Psoas muscle (tissue), 8 donors: ENCODE results near the gene N4BP2L2. TPM values are rescaled to one million over a fixed set of nuclear protein-coding genes. Genes with fewer than 3 reads are reported as not detected.

Experiments used
- ATAC-seq, 4 donors: fragments of 200-7000 bp; cut with Tn5 transposase; one replicate each; pipeline ENCODE4 v1.9.1; 2020; ENCODE audit warnings: moderate library complexity in 3 of 4, mild to moderate bottlenecking in 2 of 4
- DNase-seq, 2 donors: peaks; one replicate each; pipeline ENCODE4 v3.0.0-alpha.2; 2020
- H3K27ac ChIP-seq: fragments of 200-600 bp; one replicate; pipeline ENCODE4 v1.8.0; 2022
- H3K27me3 ChIP-seq, 3 donors: fragments of 200-600 bp in 1 of 3; one replicate each; pipeline versions ENCODE4 v1.6.1 to v1.8.0; 2013 to 2022; ENCODE audit warnings: low read length in 2 of 3, mild to moderate bottlenecking in 2 of 3, moderate library complexity in 1 of 3; ENCODE audit not compliant: insufficient read depth in 3 of 3
- H3K36me3 ChIP-seq, 2 donors: fragments of 200-600 bp in 1 of 2; one replicate each; pipeline versions ENCODE4 v1.6.1 to v1.8.0; 2013 to 2022; ENCODE audit warnings: low read depth in 1 of 2, mild to moderate bottlenecking in 1 of 2, moderate library complexity in 1 of 2; ENCODE audit not compliant: insufficient read depth in 1 of 2
- H3K4me1 ChIP-seq: fragments of 200-600 bp; one replicate; pipeline ENCODE4 v1.8.0; 2022
- H3K4me3 ChIP-seq: fragments of 200-600 bp; one replicate; pipeline ENCODE4 v1.8.0; 2022; ENCODE audit warnings: mild to moderate bottlenecking
- H3K9me3 ChIP-seq: fragments of 200-600 bp; one replicate; pipeline ENCODE4 v1.8.0; 2022
- WGBS, 3 donors: extraction: QIAGEN DNeasy Blood & Tissue Kit; methylation state at CpG; one replicate each; pipeline versions ENCODE4 v1.1.6 to v1.1.7; 2013; 5-methylcytosine and 5-hydroxymethylcytosine counted together
- intact Hi-C, 2 donors: fragments of 100-400 bp; cut with DNase I; formaldehyde crosslinking; loops; one replicate each; pipeline versions ENCODE4 v1.11.0 to v1.14.2; 2022
- polyA plus RNA-seq, 3 donors: library from polyadenylated mRNA; stranded (reverse); fragments of 200-250 nt; gene quantifications; one replicate each; pipeline ENCODE4 v1.2.3, GENCODE V29; 2013
- total RNA-seq, 4 donors: library from RNA; stranded (reverse); fragmentation: NEBNext Ultra II Directional in 2 of 4; extraction: Animal tissue kit (Norgen Biotek cat#: 25700) in 2 of 4; gene quantifications; one replicate each; pipeline versions ENCODE4 v1.2.1 to v1.2.4, GENCODE V29; 2021 to 2023
- TF ChIP-seq, protein P1 (sequence below): fragments of 200-600 bp; IDR thresholded peaks from one replicate; pipeline ENCODE4 v1.8.0; 2022; ENCODE audit warnings: antibody characterized with exemption
- donor health status: healthy with polysubstance abuse.
- donor health status: DM: no; HTN: no; CAD: no; lungs with moderate emphysema.
- donor health status: Bipolar disorder and iron deficiency.
- donor health status: healthy.
- donor health status: DM: yes; HTN: yes; CAD: no.
- donor health status: DM: no; HTN: no; CAD: no.
- donor health status: DM: no; HTN: no; CAD: no.
- donor health status: DM: yes; HTN: yes; CAD: no.

N4BP2L2 gene
- total and polyA plus RNA-seq, 7 donors: 23.6 to 153 (median 102) TPM

DNA sequence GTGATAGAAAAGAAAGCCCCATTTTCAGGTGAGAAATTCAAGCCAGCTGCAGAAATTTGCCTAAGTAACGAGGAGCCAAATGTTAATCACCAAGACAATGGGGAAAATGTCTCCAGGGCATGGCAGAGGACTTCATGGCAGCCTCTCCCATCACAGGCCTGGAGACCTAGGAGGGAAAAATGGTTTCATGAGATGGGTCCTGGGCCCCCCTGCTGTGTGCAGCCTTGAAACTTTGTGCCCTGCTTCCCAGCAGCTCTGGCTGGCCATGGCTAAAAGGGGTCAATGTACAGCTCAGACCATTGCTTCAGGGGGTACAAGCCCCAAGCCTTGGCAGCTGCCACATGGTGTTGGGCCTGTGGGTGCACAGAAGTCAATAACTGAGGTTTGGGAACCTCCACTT, 120.6 kb downstream of the N4BP2L2 start:
- TF ChIP-seq, protein P1, sequence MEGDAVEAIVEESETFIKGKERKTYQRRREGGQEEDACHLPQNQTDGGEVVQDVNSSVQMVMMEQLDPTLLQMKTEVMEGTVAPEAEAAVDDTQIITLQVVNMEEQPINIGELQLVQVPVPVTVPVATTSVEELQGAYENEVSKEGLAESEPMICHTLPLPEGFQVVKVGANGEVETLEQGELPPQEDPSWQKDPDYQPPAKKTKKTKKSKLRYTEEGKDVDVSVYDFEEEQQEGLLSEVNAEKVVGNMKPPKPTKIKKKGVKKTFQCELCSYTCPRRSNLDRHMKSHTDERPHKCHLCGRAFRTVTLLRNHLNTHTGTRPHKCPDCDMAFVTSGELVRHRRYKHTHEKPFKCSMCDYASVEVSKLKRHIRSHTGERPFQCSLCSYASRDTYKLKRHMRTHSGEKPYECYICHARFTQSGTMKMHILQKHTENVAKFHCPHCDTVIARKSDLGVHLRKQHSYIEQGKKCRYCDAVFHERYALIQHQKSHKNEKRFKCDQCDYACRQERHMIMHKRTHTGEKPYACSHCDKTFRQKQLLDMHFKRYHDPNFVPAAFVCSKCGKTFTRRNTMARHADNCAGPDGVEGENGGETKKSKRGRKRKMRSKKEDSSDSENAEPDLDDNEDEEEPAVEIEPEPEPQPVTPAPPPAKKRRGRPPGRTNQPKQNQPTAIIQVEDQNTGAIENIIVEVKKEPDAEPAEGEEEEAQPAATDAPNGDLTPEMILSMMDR: no peak
- WGBS, 3 donors: 91 to 95% (median 92%) methylated on average over 1 of the region's 1 CpG
- no peaks in the 10 kb centered on the region for H3K4me1 ChIP-seq
- H3K36me3 ChIP-seq: no peaks in the 10 kb centered on the region
- no peak overlapping the region for H3K4me3 ChIP-seq
- H3K27me3 ChIP-seq: peaks cover 0 to 1% (median 0%) of the 10 kb centered on the region in 3 donors
- ATAC-seq (no peak), DNase-seq (no peak)
- intact Hi-C loops: no loop called here
- H3K27ac ChIP-seq: no peak overlapping the region
- H3K9me3 ChIP-seq: no peaks in the 10 kb centered on the region

DNA sequence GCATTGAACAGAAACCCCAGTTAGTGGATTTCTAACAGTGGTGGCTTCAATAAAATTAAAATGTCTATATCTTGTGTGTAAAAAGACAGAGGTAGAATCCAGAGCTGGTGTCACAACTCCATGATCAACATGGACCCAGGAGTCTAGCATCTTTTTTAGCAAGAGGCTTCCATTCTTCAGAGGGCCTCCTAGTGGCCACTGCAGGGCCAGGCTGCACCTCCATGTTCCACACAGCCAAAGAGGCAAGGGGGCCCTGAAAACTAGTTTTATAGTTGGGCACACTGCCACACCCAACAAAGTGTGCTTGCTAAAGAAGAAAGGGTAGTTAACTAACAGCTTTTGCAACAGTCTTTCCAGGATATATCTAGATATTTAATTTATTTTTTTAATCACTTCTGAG, 123.6 kb downstream of the N4BP2L2 start:
- Histone ChIP-seq H3K4me1 (no peaks in the 10 kb centered on the region), H3K9me3 (no peaks in the 10 kb centered on the region), H3K4me3 (no peak overlapping the region), H3K27ac (no peak overlapping the region), H3K27me3 (no peaks in the 10 kb centered on the region), H3K36me3 (no peaks in the 10 kb centered on the region)
- DNase-seq: no peak
- TF ChIP-seq, protein P1: no peak
- ATAC-seq: no peak
- intact Hi-C loops: no loop called here

- WGBS, 3 donors: 61 to 88% (median 71%) methylated on average over 2 of the region's 2 CpGs
- TF ChIP-seq, protein P1: no peak
- Histone ChIP-seq H3K36me3 (no peaks in the 10 kb centered on the region), H3K27me3 (no peaks in the 10 kb centered on the region), H3K9me3 (no peaks in the 10 kb centered on the region), H3K4me3 (no peak overlapping the region), H3K4me1 (no peaks in the 10 kb centered on the region), H3K27ac (no peak overlapping the region)
- intact Hi-C loops: no loop called here
- no peak for DNase-seq
- ATAC-seq: no peak
These were observed 124.0 kb downstream of the N4BP2L2 start for GRCh38 chr13:32414580-32414979.

- ATAC-seq (no peak), DNase-seq (no peak)
- H3K4me1 ChIP-seq: no peaks in the 10 kb centered on the region
- intact Hi-C loops: no loop called here
- no peaks in the 10 kb centered on the region for H3K36me3 ChIP-seq
- H3K27me3 ChIP-seq: no peaks in the 10 kb centered on the region
- 96 to 99% (median 98%) methylated on average over 3 of the region's 3 CpGs for WGBS, 3 donors
- no peaks in the 10 kb centered on the region for H3K9me3 ChIP-seq
- no peak overlapping the region for H3K4me3 ChIP-seq
- H3K27ac ChIP-seq: no peak overlapping the region
- TF ChIP-seq, protein P1: no peak
These were observed 125.3 kb downstream of the N4BP2L2 start for GRCh38 chr13:32413284-32413683.
